Fibroblast of lung (primary cell): ENCODE results near the gene CFAP91.

Experiments used
- CTCF ChIP-seq, 2 donors: IDR thresholded peaks in 1 of 2; conservative IDR thresholded peaks in 1 of 2; 1 replicate in 1 of 2; 2 replicates in 1 of 2; pipeline ENCODE4 v1.5.1; 2011 to 2012; ENCODE audit warnings: low read length in 2 of 2, control low read depth in 1 of 2, inconsistent platforms in 1 of 2, low read depth in 1 of 2, mild to moderate bottlenecking in 1 of 2
- EZH2 ChIP-seq: IDR thresholded peaks from 2 replicates; pipeline ENCODE4 v1.5.1; 2012; ENCODE audit warnings: low read length, control low read depth, mild to moderate bottlenecking; ENCODE audit errors: missing control alignments

- TF ChIP-seq CTCF (conservative IDR thresholded peaks at IDR 0.05 in 1 of 2, IDR thresholded peaks at IDR 0.05 in 1 of 2; ENCODE audit: low read depth in 1 of 2, low read length in 2 of 2) = no peak
- no peak for TF ChIP-seq EZH2
Measured at GRCh38 chr3:119676020-119676419, 26.8 kb upstream of the CFAP91 start.
